ENCODE data around the gene LGALS3BP.

LGALS3BP gene

DNA sequence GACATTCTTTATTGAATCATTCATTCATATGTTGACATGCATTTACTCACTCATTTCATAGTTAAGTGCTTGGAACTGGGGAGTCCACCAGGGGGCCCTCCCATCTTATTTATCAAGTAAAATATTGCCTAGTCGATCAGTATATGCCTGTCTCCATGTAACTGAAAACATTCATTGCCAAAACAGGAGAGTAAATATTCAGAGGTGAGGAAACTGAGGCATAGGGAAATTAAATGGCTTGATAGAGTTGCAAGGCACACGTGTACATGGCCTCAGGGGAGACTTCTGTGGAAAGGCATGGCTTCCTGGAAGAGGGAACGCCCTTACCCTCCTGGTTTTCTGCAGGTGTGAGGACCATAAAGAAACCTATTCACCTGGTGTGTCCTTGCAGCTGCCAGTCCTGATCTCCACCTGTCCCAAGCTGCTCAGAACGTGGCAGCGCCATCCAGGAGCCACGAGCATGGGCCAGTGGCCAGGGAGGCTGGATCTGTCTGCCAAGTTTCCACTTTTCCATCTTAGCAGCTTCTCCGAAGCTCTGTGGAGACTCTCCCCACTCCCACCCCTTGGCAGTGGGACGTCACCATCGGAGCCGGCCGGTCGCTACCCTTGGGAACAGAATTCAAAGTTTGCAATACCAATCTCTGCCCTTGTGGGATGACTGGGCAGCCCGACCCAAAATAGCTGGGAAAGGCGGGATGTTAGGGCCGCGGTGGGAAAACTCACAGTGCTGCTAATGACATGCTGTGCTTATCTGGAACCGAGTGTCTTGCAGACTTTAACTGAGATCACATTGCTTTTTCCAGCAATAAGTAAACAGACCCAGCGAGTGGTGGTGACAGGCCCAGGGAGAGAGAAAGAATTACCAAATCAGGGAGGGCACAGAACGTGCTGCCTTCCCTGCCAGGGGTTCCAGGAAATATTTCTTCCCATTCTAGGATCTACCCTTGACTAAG lies 40.2 kb upstream of the LGALS3BP start:
- peaks cover 21% of the 10 kb centered on the region for H3K9me3 ChIP-seq (ENCODE audit: insufficient read depth, low read length)
- H3K4me1 ChIP-seq (ENCODE audit: insufficient read depth, insufficient read length): peaks cover 5% of the 10 kb centered on the region
- peaks cover 44% of the 10 kb centered on the region for H3K27me3 ChIP-seq (ENCODE audit: insufficient read depth, insufficient read length)
- H3K4me3 ChIP-seq (ENCODE audit: insufficient read length, low read depth): no peak overlapping the region
- H3K9ac ChIP-seq (ENCODE audit: insufficient read length, low read depth): no peak overlapping the region
- H3K36me3 ChIP-seq (ENCODE audit: insufficient read depth, insufficient read length, low read length): no peaks in the 10 kb centered on the region
- DNase-seq (ENCODE audit: low read depth, low spot score): no peak
- TF ChIP-seq YY1 (IDR thresholded peaks at IDR 0.05; ENCODE audit: insufficient read depth, insufficient read length) (no peak), ZNF274 (IDR thresholded peaks at IDR 0.05; ENCODE audit: low read depth, low read length) (no peak)

DNA sequence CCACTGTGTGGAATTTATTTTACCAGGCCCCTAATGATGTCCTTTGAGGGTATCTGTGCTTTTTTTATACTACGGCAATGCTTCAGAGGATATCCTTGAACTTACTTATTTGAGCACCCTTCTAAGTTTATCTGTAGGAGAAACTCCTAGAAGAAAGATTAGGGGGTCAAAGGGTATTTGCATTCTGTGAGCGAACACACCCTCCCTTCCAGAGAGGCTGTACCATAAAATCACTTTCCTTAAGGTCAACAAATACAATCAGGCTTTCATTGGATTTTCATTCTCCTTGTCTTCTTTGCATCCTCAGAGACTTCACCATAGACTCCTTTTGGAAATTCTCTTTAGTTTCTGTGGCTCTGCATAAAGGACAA lies 39.5 kb upstream of the LGALS3BP start:
- peaks cover 3% of the 10 kb centered on the region for H3K4me1 ChIP-seq (ENCODE audit: insufficient read depth, insufficient read length)
- DNase-seq (ENCODE audit: low read depth, low spot score): no peak
- peaks cover 37% of the 10 kb centered on the region for H3K27me3 ChIP-seq (ENCODE audit: insufficient read depth, insufficient read length)
- peaks cover 28% of the 10 kb centered on the region for H3K9me3 ChIP-seq (ENCODE audit: insufficient read depth, low read length)
- H3K9ac ChIP-seq (ENCODE audit: insufficient read length, low read depth): no peak overlapping the region
- no peaks in the 10 kb centered on the region for H3K36me3 ChIP-seq (ENCODE audit: insufficient read depth, insufficient read length, low read length)
- TF ChIP-seq SUZ12 (IDR thresholded peaks at IDR 0.05; ENCODE audit: extremely low read depth, insufficient read depth, insufficient read length) (no peak), ZNF274 (IDR thresholded peaks at IDR 0.05; ENCODE audit: low read depth, low read length) (no peak)
- H3K4me3 ChIP-seq (ENCODE audit: insufficient read length, low read depth): no peak overlapping the region

GRCh38 chr17:79018370-79018695 lies 38.6 kb upstream of the LGALS3BP start:
- Histone ChIP-seq H3K4me3 (ENCODE audit: insufficient read length, low read depth) (no peak overlapping the region), H3K4me1 (ENCODE audit: insufficient read depth, insufficient read length) (peaks cover 3% of the 10 kb centered on the region), H3K36me3 (ENCODE audit: insufficient read depth, insufficient read length, low read length) (no peaks in the 10 kb centered on the region), H3K9ac (ENCODE audit: insufficient read length, low read depth) (no peak overlapping the region), H3K27me3 (ENCODE audit: insufficient read depth, insufficient read length) (peaks cover 28% of the 10 kb centered on the region), H3K9me3 (ENCODE audit: insufficient read depth, low read length) (peaks cover 37% of the 10 kb centered on the region)
- no peak for DNase-seq (ENCODE audit: low read depth, low spot score)
- TF ChIP-seq SUZ12 (IDR thresholded peaks at IDR 0.05; ENCODE audit: extremely low read depth, insufficient read depth, insufficient read length) (no peak), YY1 (IDR thresholded peaks at IDR 0.05; ENCODE audit: insufficient read depth, insufficient read length) (no peak), ZNF274 (IDR thresholded peaks at IDR 0.05; ENCODE audit: low read depth, low read length) (no peak)

DNA sequence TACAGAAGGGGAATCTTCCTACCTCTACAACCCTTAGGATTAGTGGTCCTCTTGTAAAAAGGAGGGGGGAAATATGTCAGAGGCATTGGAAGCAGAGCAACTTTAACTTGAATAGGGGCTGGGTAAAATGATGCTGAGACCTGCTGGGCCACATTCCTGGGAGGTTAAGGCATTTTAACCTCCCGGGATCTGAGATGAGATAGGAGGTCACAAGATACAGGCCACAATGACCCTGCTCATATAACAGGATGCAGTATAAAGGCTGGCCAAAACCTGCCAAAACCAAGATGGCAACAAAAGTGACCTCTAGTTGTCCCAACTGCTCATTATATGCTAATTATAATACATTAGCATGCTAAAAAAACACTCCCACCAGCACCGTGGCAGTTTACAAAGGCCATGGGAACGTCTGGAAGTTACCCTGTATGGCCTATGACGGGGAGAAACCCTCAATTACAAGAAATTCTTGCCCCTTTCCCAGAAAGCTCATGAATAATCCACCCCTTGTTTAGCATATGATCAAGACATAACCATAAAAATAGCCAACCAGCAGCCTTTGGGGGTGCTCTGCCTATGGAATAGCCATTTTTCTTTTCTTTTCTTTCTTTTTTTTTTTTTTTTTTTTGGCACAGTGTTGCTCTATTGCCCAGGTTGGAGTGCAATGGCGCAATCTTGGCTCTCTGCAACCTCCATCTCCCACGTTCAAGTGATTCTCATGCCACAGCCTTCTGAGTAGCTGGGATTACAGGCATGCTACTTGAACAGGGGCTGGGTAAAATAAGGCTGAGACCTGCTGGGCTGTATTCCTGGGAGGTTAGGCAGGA lies 38.0 kb upstream of the LGALS3BP start:
- DNase-seq (ENCODE audit: low read depth, low spot score): no peak
- no peak for TF ChIP-seq ZNF274 (IDR thresholded peaks at IDR 0.05; ENCODE audit: low read depth, low read length)
- no peak for TF ChIP-seq SUZ12 (IDR thresholded peaks at IDR 0.05; ENCODE audit: extremely low read depth, insufficient read depth, insufficient read length)
- TF ChIP-seq YY1 (IDR thresholded peaks at IDR 0.05; ENCODE audit: insufficient read depth, insufficient read length): no peak
- Histone ChIP-seq H3K4me3 (ENCODE audit: insufficient read length, low read depth) (no peak overlapping the region), H3K9ac (ENCODE audit: insufficient read length, low read depth) (no peak overlapping the region), H3K9me3 (ENCODE audit: insufficient read depth, low read length) (peaks cover 42% of the 10 kb centered on the region), H3K36me3 (ENCODE audit: insufficient read depth, insufficient read length, low read length) (no peaks in the 10 kb centered on the region), H3K4me1 (ENCODE audit: insufficient read depth, insufficient read length) (peaks cover 3% of the 10 kb centered on the region), H3K27me3 (ENCODE audit: insufficient read depth, insufficient read length) (peaks cover 22% of the 10 kb centered on the region)

- Histone ChIP-seq H3K36me3 (ENCODE audit: insufficient read depth, insufficient read length, low read length) (no peaks in the 10 kb centered on the region), H3K27me3 (ENCODE audit: insufficient read depth, insufficient read length) (no peaks in the 10 kb centered on the region), H3K4me3 (ENCODE audit: insufficient read length, low read depth) (no peak overlapping the region), H3K9me3 (ENCODE audit: insufficient read depth, low read length) (peaks cover 49% of the 10 kb centered on the region), H3K9ac (ENCODE audit: insufficient read length, low read depth) (no peak overlapping the region), H3K4me1 (ENCODE audit: insufficient read depth, insufficient read length) (peaks cover 4% of the 10 kb centered on the region)
- TF ChIP-seq SUZ12 (IDR thresholded peaks at IDR 0.05; ENCODE audit: extremely low read depth, insufficient read depth, insufficient read length) (no peak), YY1 (IDR thresholded peaks at IDR 0.05; ENCODE audit: insufficient read depth, insufficient read length) (no peak), ZNF274 (IDR thresholded peaks at IDR 0.05; ENCODE audit: low read depth, low read length) (no peak)
- DNase-seq (ENCODE audit: low read depth, low spot score): no peak
Measured at GRCh38 chr17:79014158-79014758, 34.5 kb upstream of the LGALS3BP start.

- peaks cover 9% of the 10 kb centered on the region for H3K4me1 ChIP-seq (ENCODE audit: insufficient read depth, insufficient read length)
- no peak for DNase-seq (ENCODE audit: low read depth, low spot score)
- H3K36me3 ChIP-seq (ENCODE audit: insufficient read depth, insufficient read length, low read length): peaks cover 7% of the 10 kb centered on the region
- peaks cover 4% of the 10 kb centered on the region for H3K27me3 ChIP-seq (ENCODE audit: insufficient read depth, insufficient read length)
- no peak overlapping the region for H3K4me3 ChIP-seq (ENCODE audit: insufficient read length, low read depth)
- no peak for TF ChIP-seq SUZ12 (IDR thresholded peaks at IDR 0.05; ENCODE audit: extremely low read depth, insufficient read depth, insufficient read length)
- TF ChIP-seq YY1 (IDR thresholded peaks at IDR 0.05; ENCODE audit: insufficient read depth, insufficient read length): no peak
- TF ChIP-seq ZNF274 (IDR thresholded peaks at IDR 0.05; ENCODE audit: low read depth, low read length): no peak
- H3K9ac ChIP-seq (ENCODE audit: insufficient read length, low read depth): no peak overlapping the region
- H3K9me3 ChIP-seq (ENCODE audit: insufficient read depth, low read length): peaks cover 49% of the 10 kb centered on the region
Measured at GRCh38 chr17:79012563-79013134, 32.9 kb upstream of the LGALS3BP start.

Measured in NT2/D1 (cell line).